ENCODE results near the gene SLC9C2. TPM values are rescaled to one million over a fixed set of nuclear protein-coding genes. Genes with fewer than 3 reads are reported as not detected.
"Not testable (repeated sequence)": the region's sequence is repeated elsewhere in the genome, so short reads cannot be mapped to it uniquely, and the experiment has no call there.

SLC9C2 gene
- total RNA-seq, 3 donors from 2014 or later: not detected

- H3K4me3 Mint-ChIP-seq: peak overlapping the region; percentile 87
- peaks cover 22% of the 10 kb centered on the region for H3K36me3 Mint-ChIP-seq (ENCODE audit: insufficient read depth)
- no peak for DNase-seq
- H3K4me1 Mint-ChIP-seq (ENCODE audit: low read depth): peaks cover 58% of the 10 kb centered on the region
- ATAC-seq: peak; percentile 22 to 27
- H3K27me3 Mint-ChIP-seq (ENCODE audit: low read depth): no peaks in the 10 kb centered on the region
- H3K9me3 Mint-ChIP-seq: peaks cover 5% of the 10 kb centered on the region
Measured at GRCh38 chr1:173475564-173476196, 127.2 kb downstream of the SLC9C2 start.

- not testable (repeated sequence) for H3K9me3 Mint-ChIP-seq; H3K27me3 Mint-ChIP-seq (ENCODE audit: low read depth); ATAC-seq; DNase-seq
- H3K4me3 Mint-ChIP-seq: peak overlapping the region; percentile 37
- H3K36me3 Mint-ChIP-seq (ENCODE audit: insufficient read depth): peaks cover 23% of the 10 kb centered on the region
- H3K4me1 Mint-ChIP-seq (ENCODE audit: low read depth): peaks cover 53% of the 10 kb centered on the region
Measured at GRCh38 chr1:173474780-173475421, 128.0 kb downstream of the SLC9C2 start.

GRCh38 chr1:173474097-173474779 lies 128.6 kb downstream of the SLC9C2 start:
- peaks cover 24% of the 10 kb centered on the region for H3K36me3 Mint-ChIP-seq (ENCODE audit: insufficient read depth)
- peaks cover 46% of the 10 kb centered on the region for H3K4me1 Mint-ChIP-seq (ENCODE audit: low read depth)
- ATAC-seq (no peak), DNase-seq (no peak)
- no peaks in the 10 kb centered on the region for H3K27me3 Mint-ChIP-seq (ENCODE audit: low read depth)
- no peak overlapping the region for H3K4me3 Mint-ChIP-seq
- peaks cover 11% of the 10 kb centered on the region for H3K9me3 Mint-ChIP-seq

- Mint-ChIP-seq H3K9me3 (peaks cover 11% of the 10 kb centered on the region), H3K4me1 (ENCODE audit: low read depth) (peaks cover 40% of the 10 kb centered on the region), H3K4me3 (no peak overlapping the region), H3K27me3 (ENCODE audit: low read depth) (no peaks in the 10 kb centered on the region), H3K36me3 (ENCODE audit: insufficient read depth) (peaks cover 29% of the 10 kb centered on the region)
- ATAC-seq: no peak
- no peak for DNase-seq
Measured at GRCh38 chr1:173473599-173474011, 129.3 kb downstream of the SLC9C2 start.

- H3K9me3 Mint-ChIP-seq: peaks cover 21% of the 10 kb centered on the region
- H3K27me3 Mint-ChIP-seq (ENCODE audit: low read depth): no peaks in the 10 kb centered on the region
- H3K4me1 Mint-ChIP-seq (ENCODE audit: low read depth): peaks cover 24% of the 10 kb centered on the region
- H3K36me3 Mint-ChIP-seq (ENCODE audit: insufficient read depth): peaks cover 44% of the 10 kb centered on the region
- no peak for ATAC-seq
- H3K4me3 Mint-ChIP-seq: no peak overlapping the region
- DNase-seq: no peak
Measured at GRCh38 chr1:173470608-173471007, 132.3 kb downstream of the SLC9C2 start.

GRCh38 chr1:173469656-173470055 lies 133.2 kb downstream of the SLC9C2 start:
- Mint-ChIP-seq H3K36me3 (ENCODE audit: insufficient read depth) (peaks cover 44% of the 10 kb centered on the region), H3K27me3 (ENCODE audit: low read depth) (no peaks in the 10 kb centered on the region), H3K4me3 (no peak overlapping the region), H3K4me1 (ENCODE audit: low read depth) (peaks cover 21% of the 10 kb centered on the region), H3K9me3 (peaks cover 25% of the 10 kb centered on the region)
- no peak for DNase-seq
- ATAC-seq: no peak

GRCh38 chr1:173467426-173467825 lies 135.4 kb downstream of the SLC9C2 start:
- ATAC-seq: no peak
- Mint-ChIP-seq H3K4me1 (ENCODE audit: low read depth) (peaks cover 20% of the 10 kb centered on the region), H3K36me3 (ENCODE audit: insufficient read depth) (peaks cover 54% of the 10 kb centered on the region), H3K9me3 (peaks cover 36% of the 10 kb centered on the region), H3K27me3 (ENCODE audit: low read depth) (no peaks in the 10 kb centered on the region), H3K4me3 (no peak overlapping the region)
- DNase-seq: no peak

- not testable (repeated sequence) for ATAC-seq; H3K4me3 Mint-ChIP-seq; DNase-seq; H3K27me3 Mint-ChIP-seq (ENCODE audit: low read depth)
- Mint-ChIP-seq H3K9me3 (peaks cover 24% of the 10 kb centered on the region), H3K36me3 (ENCODE audit: insufficient read depth) (peaks cover 53% of the 10 kb centered on the region), H3K4me1 (ENCODE audit: low read depth) (peaks cover 25% of the 10 kb centered on the region)
Measured at GRCh38 chr1:173464185-173464584, 138.7 kb downstream of the SLC9C2 start.

GRCh38 chr1:173462666-173463065 lies 140.2 kb downstream of the SLC9C2 start:
- not testable (repeated sequence) for DNase-seq; H3K27me3 Mint-ChIP-seq (ENCODE audit: low read depth); ATAC-seq; H3K4me3 Mint-ChIP-seq
- Mint-ChIP-seq H3K9me3 (peaks cover 24% of the 10 kb centered on the region), H3K4me1 (ENCODE audit: low read depth) (peaks cover 25% of the 10 kb centered on the region), H3K36me3 (ENCODE audit: insufficient read depth) (peaks cover 50% of the 10 kb centered on the region)

- peaks cover 31% of the 10 kb centered on the region for H3K4me1 Mint-ChIP-seq (ENCODE audit: low read depth)
- peaks cover 11% of the 10 kb centered on the region for H3K9me3 Mint-ChIP-seq
- no peak overlapping the region for H3K4me3 Mint-ChIP-seq
Measured at GRCh38 chr1:173459885-173460284, 143.0 kb downstream of the SLC9C2 start.

GRCh38 chr1:173454966-173455524 lies 147.8 kb downstream of the SLC9C2 start:
- no peak overlapping the region for H3K4me3 Mint-ChIP-seq
- H3K4me1 Mint-ChIP-seq (ENCODE audit: low read depth): peaks cover 19% of the 10 kb centered on the region
- no peaks in the 10 kb centered on the region for H3K27me3 Mint-ChIP-seq (ENCODE audit: low read depth)
- no peak for DNase-seq
- H3K36me3 Mint-ChIP-seq (ENCODE audit: insufficient read depth): peaks cover 42% of the 10 kb centered on the region
- peak; percentile 63 to 67 for ATAC-seq
- no peaks in the 10 kb centered on the region for H3K9me3 Mint-ChIP-seq

More at GRCh38 chr1:173459885-173460284, 143.0 kb downstream of the SLC9C2 start:
- ATAC-seq (no peak), DNase-seq (no peak)
- Mint-ChIP-seq H3K36me3 (ENCODE audit: insufficient read depth) (peaks cover 55% of the 10 kb centered on the region), H3K27me3 (ENCODE audit: low read depth) (no peaks in the 10 kb centered on the region)

GRCh38 chr1:173453982-173454381 lies 148.9 kb downstream of the SLC9C2 start:
- Mint-ChIP-seq H3K27me3 (ENCODE audit: low read depth) (no peaks in the 10 kb centered on the region), H3K9me3 (no peaks in the 10 kb centered on the region), H3K4me1 (ENCODE audit: low read depth) (peaks cover 15% of the 10 kb centered on the region), H3K36me3 (ENCODE audit: insufficient read depth) (peaks cover 43% of the 10 kb centered on the region), H3K4me3 (no peak overlapping the region)
- ATAC-seq: no peak
- DNase-seq: no peak

GRCh38 chr1:173451981-173452380 lies 150.9 kb downstream of the SLC9C2 start:
- DNase-seq (no peak), ATAC-seq (no peak)
- H3K36me3 Mint-ChIP-seq (ENCODE audit: insufficient read depth): peaks cover 48% of the 10 kb centered on the region
- no peaks in the 10 kb centered on the region for H3K27me3 Mint-ChIP-seq (ENCODE audit: low read depth)
- H3K9me3 Mint-ChIP-seq: peaks cover 7% of the 10 kb centered on the region
- H3K4me3 Mint-ChIP-seq: no peak overlapping the region
- H3K4me1 Mint-ChIP-seq (ENCODE audit: low read depth): peaks cover 17% of the 10 kb centered on the region

Measured in activated T-cell treated with anti-CD3 and anti-CD28 coated beads, Interleukin-2, amount 50 U/mL, for 4 hours (primary cell).